HG03439 (cell line): ENCODE results near the gene OR13D1.
"Not testable (repeated sequence)": the region's sequence is repeated elsewhere in the genome, so short reads cannot be mapped to it uniquely, and the experiment has no call there.

Source experiments
- ATAC-seq: cut with Tn5 transposase; IDR thresholded peaks from one replicate; pipeline ENCODE4 v1.9.1; 2021; ENCODE audit warnings: mild to moderate bottlenecking, moderate library complexity; ENCODE audit not compliant: unreplicated experiment

OR13D1 gene

GRCh38 chr9:104694218-104694617 is at the start of gene OR13D1:
Gene OR13D1 (plus strand): TSS chr9:104694518. CDS start chr9:104694518, 0 bp downstream.
- ATAC-seq: no peak

GRCh38 chr9:104658496-104659195 is 35.7 kb upstream of the OR13D1 start:
- no peak for ATAC-seq

- ATAC-seq: no peak
Observed at GRCh38 chr9:104675611-104676010, 18.7 kb upstream of the OR13D1 start.

- peak; percentile 78 for ATAC-seq
Observed at GRCh38 chr9:104682642-104683041, 11.7 kb upstream of the OR13D1 start.

GRCh38 chr9:104686081-104686480 is 8.2 kb upstream of the OR13D1 start:
- ATAC-seq: no peak

GRCh38 chr9:104700306-104700705 is 6.0 kb downstream of the OR13D1 start:
- ATAC-seq: no peak

GRCh38 chr9:104708737-104709136 is 14.4 kb downstream of the OR13D1 start:
- ATAC-seq: not testable (repeated sequence)

GRCh38 chr9:104711604-104712003 is 17.3 kb downstream of the OR13D1 start:
- ATAC-seq: no peak

GRCh38 chr9:104725014-104725413 is 30.7 kb downstream of the OR13D1 start:
- no peak for ATAC-seq

GRCh38 chr9:104738452-104738851 is 44.1 kb downstream of the OR13D1 start:
- ATAC-seq: no peak

GRCh38 chr9:104740621-104741020 is 46.3 kb downstream of the OR13D1 start:
- ATAC-seq: no peak

GRCh38 chr9:104743376-104743985 is 49.2 kb downstream of the OR13D1 start:
- peak; percentile 40 for ATAC-seq
